CD1c-positive myeloid dendritic cell (primary cell): ENCODE results near the gene PITPNM2.
"Not testable (repeated sequence)": the region's sequence is repeated elsewhere in the genome, so short reads cannot be mapped to it uniquely, and the experiment has no call there.

ENCODE experiments used
- DNase-seq: peaks from one replicate; pipeline ENCODE4 v3.0.0-alpha.2; 2016; ENCODE audit errors: extremely low spot score

The PITPNM2 gene

GRCh38 chr12:123120452-123121166, 30.3 kb downstream of the PITPNM2 start:
- DNase-seq = no peak

- DNase-seq = no peak
These were observed 31.1 kb downstream of the PITPNM2 start for GRCh38 chr12:123119808-123120207.

- DNase-seq = no peak
These were observed 32.4 kb downstream of the PITPNM2 start for GRCh38 chr12:123118497-123118896.

- DNase-seq = peak; percentile 11
These were observed 35.3 kb downstream of the PITPNM2 start for GRCh38 chr12:123115409-123116121.

- DNase-seq = no peak
These were observed 36.4 kb downstream of the PITPNM2 start for GRCh38 chr12:123114304-123115083.

- DNase-seq = no peak
These were observed 37.9 kb downstream of the PITPNM2 start for GRCh38 chr12:123113026-123113425.

- no peak for DNase-seq
These were observed 39.3 kb downstream of the PITPNM2 start for GRCh38 chr12:123111498-123112165.

- DNase-seq = no peak
These were observed 41.5 kb downstream of the PITPNM2 start for GRCh38 chr12:123109319-123109772.

GRCh38 chr12:123108682-123109066, 42.2 kb downstream of the PITPNM2 start:
- no peak for DNase-seq

GRCh38 chr12:123107926-123108681, 42.8 kb downstream of the PITPNM2 start:
- DNase-seq = no peak

- peak; percentile 37 for DNase-seq
These were observed 44.1 kb downstream of the PITPNM2 start for GRCh38 chr12:123106640-123107359.

- no peak for DNase-seq
These were observed 45.6 kb downstream of the PITPNM2 start for GRCh38 chr12:123105211-123105826.

- DNase-seq = no peak
These were observed 46.1 kb downstream of the PITPNM2 start for GRCh38 chr12:123104809-123105208.

- DNase-seq = not testable (repeated sequence)
These were observed 46.8 kb downstream of the PITPNM2 start for GRCh38 chr12:123104094-123104493.

GRCh38 chr12:123102781-123103503, 47.9 kb downstream of the PITPNM2 start:
- no peak for DNase-seq

GRCh38 chr12:123102366-123102765, 48.5 kb downstream of the PITPNM2 start:
- DNase-seq = no peak

GRCh38 chr12:123101526-123101925, 49.4 kb downstream of the PITPNM2 start:
- no peak for DNase-seq
